ENCODE results near the gene SNAP29. TPM values are rescaled to one million over a fixed set of nuclear protein-coding genes. Genes with fewer than 3 reads are reported as not detected.

Gene SNAP29
- total RNA-seq, 1 experiment from 2014 or later = 24.5 TPM

DNA sequence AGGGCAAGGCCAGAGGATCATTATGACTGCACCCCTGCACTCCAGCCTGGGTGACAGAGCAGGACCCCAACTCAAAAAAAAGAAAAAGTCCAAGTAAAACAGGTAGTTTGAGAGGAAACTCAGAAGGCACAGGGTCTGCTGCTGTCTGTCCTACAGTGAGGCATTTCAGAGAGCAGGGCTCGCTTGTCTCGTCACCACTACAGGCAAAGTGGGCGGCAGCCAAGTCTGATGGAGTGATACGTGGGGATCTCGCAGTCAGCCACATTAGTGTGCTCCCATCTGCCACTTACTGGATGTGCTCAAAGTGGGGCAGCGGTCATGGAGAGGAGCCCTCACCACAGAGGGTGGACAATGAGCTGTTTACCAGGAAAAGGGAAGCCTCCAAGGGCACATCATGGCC is 42.2 kb upstream of the SNAP29 start:
- no peak for TF ChIP-seq POLR2AphosphoS5 (IDR thresholded peaks at IDR 0.05; ENCODE audit: low read depth, low read length)
- TF ChIP-seq, protein P1, sequence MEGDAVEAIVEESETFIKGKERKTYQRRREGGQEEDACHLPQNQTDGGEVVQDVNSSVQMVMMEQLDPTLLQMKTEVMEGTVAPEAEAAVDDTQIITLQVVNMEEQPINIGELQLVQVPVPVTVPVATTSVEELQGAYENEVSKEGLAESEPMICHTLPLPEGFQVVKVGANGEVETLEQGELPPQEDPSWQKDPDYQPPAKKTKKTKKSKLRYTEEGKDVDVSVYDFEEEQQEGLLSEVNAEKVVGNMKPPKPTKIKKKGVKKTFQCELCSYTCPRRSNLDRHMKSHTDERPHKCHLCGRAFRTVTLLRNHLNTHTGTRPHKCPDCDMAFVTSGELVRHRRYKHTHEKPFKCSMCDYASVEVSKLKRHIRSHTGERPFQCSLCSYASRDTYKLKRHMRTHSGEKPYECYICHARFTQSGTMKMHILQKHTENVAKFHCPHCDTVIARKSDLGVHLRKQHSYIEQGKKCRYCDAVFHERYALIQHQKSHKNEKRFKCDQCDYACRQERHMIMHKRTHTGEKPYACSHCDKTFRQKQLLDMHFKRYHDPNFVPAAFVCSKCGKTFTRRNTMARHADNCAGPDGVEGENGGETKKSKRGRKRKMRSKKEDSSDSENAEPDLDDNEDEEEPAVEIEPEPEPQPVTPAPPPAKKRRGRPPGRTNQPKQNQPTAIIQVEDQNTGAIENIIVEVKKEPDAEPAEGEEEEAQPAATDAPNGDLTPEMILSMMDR (IDR thresholded peaks at IDR 0.05) = no peak
- TF ChIP-seq, protein P2, sequence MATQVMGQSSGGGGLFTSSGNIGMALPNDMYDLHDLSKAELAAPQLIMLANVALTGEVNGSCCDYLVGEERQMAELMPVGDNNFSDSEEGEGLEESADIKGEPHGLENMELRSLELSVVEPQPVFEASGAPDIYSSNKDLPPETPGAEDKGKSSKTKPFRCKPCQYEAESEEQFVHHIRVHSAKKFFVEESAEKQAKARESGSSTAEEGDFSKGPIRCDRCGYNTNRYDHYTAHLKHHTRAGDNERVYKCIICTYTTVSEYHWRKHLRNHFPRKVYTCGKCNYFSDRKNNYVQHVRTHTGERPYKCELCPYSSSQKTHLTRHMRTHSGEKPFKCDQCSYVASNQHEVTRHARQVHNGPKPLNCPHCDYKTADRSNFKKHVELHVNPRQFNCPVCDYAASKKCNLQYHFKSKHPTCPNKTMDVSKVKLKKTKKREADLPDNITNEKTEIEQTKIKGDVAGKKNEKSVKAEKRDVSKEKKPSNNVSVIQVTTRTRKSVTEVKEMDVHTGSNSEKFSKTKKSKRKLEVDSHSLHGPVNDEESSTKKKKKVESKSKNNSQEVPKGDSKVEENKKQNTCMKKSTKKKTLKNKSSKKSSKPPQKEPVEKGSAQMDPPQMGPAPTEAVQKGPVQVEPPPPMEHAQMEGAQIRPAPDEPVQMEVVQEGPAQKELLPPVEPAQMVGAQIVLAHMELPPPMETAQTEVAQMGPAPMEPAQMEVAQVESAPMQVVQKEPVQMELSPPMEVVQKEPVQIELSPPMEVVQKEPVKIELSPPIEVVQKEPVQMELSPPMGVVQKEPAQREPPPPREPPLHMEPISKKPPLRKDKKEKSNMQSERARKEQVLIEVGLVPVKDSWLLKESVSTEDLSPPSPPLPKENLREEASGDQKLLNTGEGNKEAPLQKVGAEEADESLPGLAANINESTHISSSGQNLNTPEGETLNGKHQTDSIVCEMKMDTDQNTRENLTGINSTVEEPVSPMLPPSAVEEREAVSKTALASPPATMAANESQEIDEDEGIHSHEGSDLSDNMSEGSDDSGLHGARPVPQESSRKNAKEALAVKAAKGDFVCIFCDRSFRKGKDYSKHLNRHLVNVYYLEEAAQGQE (IDR thresholded peaks at IDR 0.05; ENCODE audit: insufficient read depth in 1 of 2, low read depth in 2 of 2, low read length in 1 of 2) = no peak
- TF ChIP-seq SIN3A (IDR thresholded peaks at IDR 0.05; ENCODE audit: borderline replicate concordance, insufficient read depth, low read depth, low read length) = no peak
- TF ChIP-seq TCF7L2 (IDR thresholded peaks at IDR 0.05; ENCODE audit: low read depth, low read length) = no peak
- DNase-seq (ENCODE audit: low read depth, low spot score) = no peak
- no peaks in the 10 kb centered on the region for H3K27me3 ChIP-seq (ENCODE audit: control insufficient read depth, insufficient read depth, low read length)
- in situ Hi-C loops (cut with HindIII; ENCODE audit: low pct_unique_long_range_greater_than_20kb, low sequenced_read_pairs) = no loop called here
- ATAC-seq = no peak
- H3K36me3 ChIP-seq (ENCODE audit: control insufficient read depth, insufficient read depth, low read length) = peaks cover 7% of the 10 kb centered on the region; the same call in 1 of the 2 replicates
- H3K4me1 ChIP-seq (ENCODE audit: control insufficient read depth, insufficient read depth, low read length) = no peaks in the 10 kb centered on the region
- no TSS peak for BruUV-seq (replicated peaks)
- ChIA-PET CTCF (no interaction called here), POLR2A (no interaction called here)
- no peaks in the 10 kb centered on the region for H3K9me3 ChIP-seq (ENCODE audit: control insufficient read depth, insufficient read depth, low read depth, low read length)
- H3K27ac ChIP-seq (ENCODE audit: low read length) = no peak overlapping the region
- no peak overlapping the region for H3K4me3 ChIP-seq (ENCODE audit: low read depth in 2 of 2, low read length in 2 of 2)
- intact Hi-C loops (cut with micrococcal nuclease; ENCODE audit: unreplicated experiment) = no loop called here

DNA sequence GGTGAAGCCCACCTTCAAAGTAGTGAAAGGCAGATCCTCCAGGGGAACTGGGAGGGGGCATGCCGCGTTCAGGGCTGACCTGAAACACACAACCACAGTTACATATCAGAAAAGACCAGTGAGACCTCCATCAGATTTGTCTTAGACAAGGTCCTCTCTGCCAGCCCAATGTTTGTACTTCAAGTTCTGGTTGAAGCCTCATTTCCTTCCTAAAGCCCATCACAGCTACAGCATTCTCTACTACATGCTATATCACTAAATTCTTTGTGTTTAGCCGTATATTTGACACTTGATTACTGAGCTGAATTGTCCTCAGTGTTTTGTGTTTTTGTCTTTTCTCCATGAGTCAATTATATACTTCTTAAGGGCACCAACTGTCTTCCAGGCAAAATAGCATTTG is 40.3 kb upstream of the SNAP29 start:
- no peaks in the 10 kb centered on the region for H3K9me3 ChIP-seq (ENCODE audit: control insufficient read depth, insufficient read depth, low read depth, low read length)
- ATAC-seq (no peak), DNase-seq (ENCODE audit: low read depth, low spot score) (no peak)
- in situ Hi-C loops (cut with HindIII; ENCODE audit: low pct_unique_long_range_greater_than_20kb, low sequenced_read_pairs) = no loop called here
- no peak overlapping the region for H3K4me3 ChIP-seq (ENCODE audit: low read depth in 2 of 2, low read length in 2 of 2)
- intact Hi-C loops (cut with micrococcal nuclease; ENCODE audit: unreplicated experiment) = no loop called here
- BruUV-seq (replicated peaks) = no TSS peak
- H3K36me3 ChIP-seq (ENCODE audit: control insufficient read depth, insufficient read depth, low read length) = peaks cover 4% of the 10 kb centered on the region; the same call in 1 of the 2 replicates
- no peak overlapping the region for H3K27ac ChIP-seq (ENCODE audit: low read length)
- ChIA-PET CTCF (no interaction called here), POLR2A (no interaction called here)
- no peaks in the 10 kb centered on the region for H3K4me1 ChIP-seq (ENCODE audit: control insufficient read depth, insufficient read depth, low read length)
- H3K27me3 ChIP-seq (ENCODE audit: control insufficient read depth, insufficient read depth, low read length) = no peaks in the 10 kb centered on the region
- TF ChIP-seq POLR2AphosphoS5 (IDR thresholded peaks at IDR 0.05; ENCODE audit: low read depth, low read length) = no peak
- no peak for TF ChIP-seq TCF7L2 (IDR thresholded peaks at IDR 0.05; ENCODE audit: low read depth, low read length)
- TF ChIP-seq, protein P2 (IDR thresholded peaks at IDR 0.05; ENCODE audit: insufficient read depth in 1 of 2, low read depth in 2 of 2, low read length in 1 of 2) = no peak
- TF ChIP-seq SIN3A (IDR thresholded peaks at IDR 0.05; ENCODE audit: borderline replicate concordance, insufficient read depth, low read depth, low read length) = no peak
- TF ChIP-seq, protein P1 (IDR thresholded peaks at IDR 0.05) = no peak

All from Panc1 (cell line).